AG04450 (cell line): ENCODE results near the gene PCMTD2. TPM values are rescaled to one million over a fixed set of nuclear protein-coding genes. Genes with fewer than 3 reads are reported as not detected.

Experiments
- CTCF ChIA-PET: fragments of 300-600, 350-600 bp; formaldehyde crosslinking; extraction: SDS; loops from one replicate; lab custom pipeline; 2022; ENCODE audit warnings: antibody characterized with exemption, inconsistent platforms; lab: Charles Lee
- POLR2A ChIA-PET: fragments of 350-600 bp; formaldehyde crosslinking; extraction: SDS; loops from one replicate; lab custom pipeline; 2021; ENCODE audit warnings: antibody characterized with exemption, inconsistent platforms; lab: Yijun Ruan, JAX
- DNase-seq: peaks from one replicate; pipeline ENCODE4 v3.0.0-alpha.2; 2011; ENCODE audit warnings: low read depth, low spot score
- H3K27ac ChIP-seq: one replicate; pipeline ENCODE4 v1.5.1; 2012; ENCODE audit warnings: low read depth, low read length, control low read depth
- H3K27me3 ChIP-seq: one replicate; pipeline ENCODE4 v1.6.0; 2012; ENCODE audit warnings: low read length; ENCODE audit not compliant: control insufficient read depth, insufficient read depth
- H3K4me3 ChIP-seq: 2 replicates; pipeline ENCODE4 v1.5.1; 2011; ENCODE audit warnings: mild to moderate bottlenecking, low read depth, low read length, control low read depth
- H3K9me3 ChIP-seq: 2 replicates; pipeline ENCODE4 v1.5.1; 2012; ENCODE audit warnings: low read length; ENCODE audit not compliant: control insufficient read depth, insufficient read depth
- polyA plus RNA-seq: library from polyadenylated mRNA; depleted of rRNA; stranded (reverse); fragments of >200 nt; gene quantifications from 2 replicates; pipeline ENCODE4 v1.2.3, GENCODE V29; 2011
- TF ChIP-seq, protein P1 (sequence below): IDR thresholded peaks from 2 replicates; pipeline ENCODE4 v1.5.1; 2011; ENCODE audit warnings: low read depth, low read length, control low read depth, inconsistent platforms

PCMTD2 gene
- polyA plus RNA-seq, 1 experiment, result 42.7 TPM

DNA sequence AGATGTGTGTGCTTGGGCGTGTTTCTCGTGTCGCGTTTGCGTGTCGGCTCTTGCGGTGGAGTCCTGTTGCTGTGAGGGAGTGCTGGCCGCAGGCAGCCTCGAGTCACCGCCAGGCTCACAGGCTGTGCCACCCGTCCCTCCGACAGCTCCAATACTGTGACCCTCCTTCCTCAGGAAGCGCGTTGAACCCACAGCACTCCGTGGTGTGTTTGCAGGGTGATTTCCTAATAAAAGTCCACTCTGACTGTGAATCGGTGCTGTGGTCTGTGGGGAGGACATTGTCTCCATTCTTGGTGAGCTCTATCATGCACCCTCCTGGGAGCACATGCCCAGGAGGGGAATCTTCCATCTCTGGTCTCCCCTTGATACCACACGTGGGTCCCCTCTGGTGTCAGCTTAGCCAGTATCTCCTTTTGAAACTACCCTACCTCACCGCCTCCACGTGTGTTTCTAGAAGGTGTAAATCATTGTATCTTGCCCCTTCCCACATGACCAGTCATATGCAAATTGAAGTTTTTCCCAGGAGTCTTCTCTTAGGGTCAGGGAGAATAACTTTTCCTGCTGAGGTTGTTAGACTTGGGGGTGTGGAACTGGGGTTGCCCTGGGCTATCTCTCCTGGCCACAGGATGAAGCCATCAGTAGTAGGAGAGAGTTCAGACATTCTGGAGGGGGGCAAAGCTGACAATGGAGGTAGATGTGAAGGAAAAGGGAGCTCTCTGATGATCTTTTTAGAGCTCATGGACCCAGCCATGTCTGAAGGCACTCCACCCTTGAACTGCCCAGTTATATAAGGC is 13.3 kb upstream of the PCMTD2 start:
- no peak for DNase-seq
- Histone ChIP-seq H3K4me3 (no peak overlapping the region), H3K27ac (no peak overlapping the region), H3K27me3 (peaks cover 39% of the 10 kb centered on the region), H3K9me3 (peaks cover 6% of the 10 kb centered on the region; the same call in 1 of the 2 replicates)
- TF ChIP-seq, protein P1, sequence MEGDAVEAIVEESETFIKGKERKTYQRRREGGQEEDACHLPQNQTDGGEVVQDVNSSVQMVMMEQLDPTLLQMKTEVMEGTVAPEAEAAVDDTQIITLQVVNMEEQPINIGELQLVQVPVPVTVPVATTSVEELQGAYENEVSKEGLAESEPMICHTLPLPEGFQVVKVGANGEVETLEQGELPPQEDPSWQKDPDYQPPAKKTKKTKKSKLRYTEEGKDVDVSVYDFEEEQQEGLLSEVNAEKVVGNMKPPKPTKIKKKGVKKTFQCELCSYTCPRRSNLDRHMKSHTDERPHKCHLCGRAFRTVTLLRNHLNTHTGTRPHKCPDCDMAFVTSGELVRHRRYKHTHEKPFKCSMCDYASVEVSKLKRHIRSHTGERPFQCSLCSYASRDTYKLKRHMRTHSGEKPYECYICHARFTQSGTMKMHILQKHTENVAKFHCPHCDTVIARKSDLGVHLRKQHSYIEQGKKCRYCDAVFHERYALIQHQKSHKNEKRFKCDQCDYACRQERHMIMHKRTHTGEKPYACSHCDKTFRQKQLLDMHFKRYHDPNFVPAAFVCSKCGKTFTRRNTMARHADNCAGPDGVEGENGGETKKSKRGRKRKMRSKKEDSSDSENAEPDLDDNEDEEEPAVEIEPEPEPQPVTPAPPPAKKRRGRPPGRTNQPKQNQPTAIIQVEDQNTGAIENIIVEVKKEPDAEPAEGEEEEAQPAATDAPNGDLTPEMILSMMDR, result no peak
- ChIA-PET POLR2A (interaction anchor here (0.6 to 0.7 kb wide), 3 partner anchors 13 to 14 kb away, joined by 3 to 5 read pairs (median 3); partner anchors contain the start of gene PCMTD2), CTCF (no interaction called here)

DNA sequence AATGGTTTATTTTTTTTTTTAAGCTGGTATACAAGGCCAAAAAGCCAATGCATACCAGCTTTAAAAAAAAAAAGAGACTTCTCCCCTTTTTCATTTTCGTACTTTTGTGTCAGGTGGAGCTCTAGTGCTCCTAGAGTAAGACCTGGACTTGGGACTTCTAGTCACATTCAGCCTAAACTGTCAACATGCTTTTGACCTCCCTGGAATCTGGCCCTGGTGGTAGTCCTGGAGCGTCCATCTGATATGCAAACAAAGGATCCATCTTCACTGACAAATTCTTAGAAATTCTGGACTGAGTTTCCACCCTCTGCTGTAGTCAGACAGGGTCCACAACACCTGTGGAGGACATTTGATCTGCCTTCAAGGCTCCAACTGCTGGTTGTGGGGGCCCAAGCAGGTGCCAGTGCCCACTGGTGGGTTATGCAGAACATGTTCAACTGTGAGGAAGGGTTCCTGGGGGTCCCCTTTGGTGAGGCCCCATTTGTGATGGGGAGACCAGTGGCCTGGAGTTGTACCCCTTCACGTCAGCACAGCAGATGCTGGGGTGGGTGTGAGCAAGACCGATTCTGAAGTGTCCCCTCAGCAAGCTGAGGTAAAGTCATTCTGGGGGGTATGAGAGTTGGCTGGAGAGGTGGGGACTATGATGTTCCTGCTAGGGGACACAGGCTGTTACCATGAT is 12.6 kb upstream of the PCMTD2 start:
- ChIA-PET POLR2A (interaction anchor here (0.6 to 0.7 kb wide), 3 partner anchors 12 to 15 kb away, joined by 3 to 5 read pairs (median 3); partner anchors contain the start of gene PCMTD2), CTCF (no interaction called here)
- Histone ChIP-seq H3K4me3 (no peak overlapping the region), H3K27ac (no peak overlapping the region), H3K9me3 (peaks cover 6% of the 10 kb centered on the region; the same call in 1 of the 2 replicates), H3K27me3 (peaks cover 46% of the 10 kb centered on the region)
- no peak for DNase-seq
- TF ChIP-seq, protein P1, result no peak

DNA sequence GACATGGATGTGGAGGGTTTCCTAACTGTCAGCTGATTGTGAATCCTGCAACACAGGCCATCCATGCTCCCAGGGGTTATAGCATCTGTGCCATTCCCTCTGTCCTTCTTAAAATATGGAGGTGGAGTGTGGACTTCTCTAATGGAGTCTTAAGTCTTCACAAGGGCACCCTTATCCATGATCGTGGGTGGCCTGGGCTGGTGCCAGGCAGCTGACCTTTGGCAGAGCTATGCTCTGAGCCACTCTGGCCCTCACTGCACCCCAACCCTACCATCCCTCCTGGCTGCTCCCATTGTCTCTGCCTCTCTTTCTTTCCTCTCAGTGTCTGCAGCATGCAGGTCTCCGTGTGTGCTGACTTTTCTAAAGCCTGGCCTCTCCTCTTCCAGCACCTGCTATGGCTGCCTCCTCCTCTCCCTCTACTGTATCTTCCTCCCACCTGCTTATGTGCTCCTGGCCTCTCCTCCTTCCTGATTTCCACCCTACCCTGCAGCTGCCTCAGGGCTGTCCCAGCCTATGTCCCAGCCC is 11.2 kb upstream of the PCMTD2 start:
- no peak overlapping the region for H3K4me3 ChIP-seq
- ChIA-PET CTCF (no interaction called here), POLR2A (no interaction called here)
- no peak for DNase-seq
- H3K27me3 ChIP-seq, result peaks cover 51% of the 10 kb centered on the region
- H3K9me3 ChIP-seq, result peaks cover 6% of the 10 kb centered on the region; the same call in 1 of the 2 replicates
- TF ChIP-seq, protein P1, result no peak
- no peak overlapping the region for H3K27ac ChIP-seq

DNA sequence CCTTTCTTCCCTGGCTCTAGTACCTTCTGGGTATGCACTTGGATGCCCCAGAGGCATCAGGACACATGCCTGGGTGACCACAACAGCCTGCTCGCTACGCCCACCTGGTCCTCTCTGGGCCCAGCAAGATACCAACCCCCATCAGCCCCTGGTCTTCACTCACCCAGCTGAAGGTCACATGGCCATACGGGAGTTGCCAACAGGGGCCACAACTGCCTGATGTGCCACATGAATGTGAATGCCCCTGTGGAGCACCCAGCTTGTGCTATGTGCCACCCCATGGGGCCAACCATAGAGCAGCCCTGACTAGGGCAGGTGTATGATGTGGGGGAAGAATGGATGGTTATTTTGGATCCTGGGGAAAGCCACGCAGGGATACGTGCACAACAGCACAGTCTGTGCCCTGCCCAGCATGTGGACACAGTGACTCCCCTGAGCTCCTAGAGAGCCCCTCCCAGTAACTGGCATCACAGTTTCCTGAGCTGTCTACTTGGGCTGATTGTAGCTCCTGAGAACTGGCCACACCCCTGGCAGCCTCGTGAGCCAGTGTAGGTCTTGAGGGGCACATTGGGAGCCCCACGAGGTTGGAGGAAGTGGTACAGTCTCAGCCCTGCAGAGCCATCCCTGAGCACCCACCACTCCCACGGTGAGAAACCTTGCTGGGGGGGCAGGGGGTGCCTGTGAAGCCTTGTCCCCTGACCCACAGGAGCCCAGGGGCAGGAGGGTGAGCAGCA is 10.5 kb upstream of the PCMTD2 start:
- Histone ChIP-seq H3K27ac (no peak overlapping the region), H3K27me3 (peaks cover 55% of the 10 kb centered on the region), H3K9me3 (peaks cover 6% of the 10 kb centered on the region; the same call in 1 of the 2 replicates), H3K4me3 (no peak overlapping the region)
- TF ChIP-seq, protein P1, result no peak
- no peak for DNase-seq
- POLR2A ChIA-PET, result no interaction called here
- CTCF ChIA-PET, result no interaction called here
